Hematopoietic multipotent progenitor cell (in vitro differentiated cells): Measurements from ENCODE around the gene VSX2. TPM values are rescaled to one million over a fixed set of nuclear protein-coding genes. Genes with fewer than 3 reads are reported as not detected.
"Not testable (repeated sequence)": the region's sequence is repeated elsewhere in the genome, so short reads cannot be mapped to it uniquely, and the experiment has no call there.

Experiments used
- DNase-seq, 3 donors: peaks; one replicate each; pipeline ENCODE4 v3.0.0-alpha.2; 2011 to 2015; ENCODE audit warnings: low read depth in 2 of 3, low spot score in 2 of 3
- total RNA-seq: library from RNA; depleted of rRNA; stranded (reverse); fragments of >200 nt; gene quantifications from one replicate; pipeline ENCODE4 v1.2.3, GENCODE V29; 2012

VSX2 gene
- total RNA-seq, 1 donor, result under 0.01 TPM

DNA sequence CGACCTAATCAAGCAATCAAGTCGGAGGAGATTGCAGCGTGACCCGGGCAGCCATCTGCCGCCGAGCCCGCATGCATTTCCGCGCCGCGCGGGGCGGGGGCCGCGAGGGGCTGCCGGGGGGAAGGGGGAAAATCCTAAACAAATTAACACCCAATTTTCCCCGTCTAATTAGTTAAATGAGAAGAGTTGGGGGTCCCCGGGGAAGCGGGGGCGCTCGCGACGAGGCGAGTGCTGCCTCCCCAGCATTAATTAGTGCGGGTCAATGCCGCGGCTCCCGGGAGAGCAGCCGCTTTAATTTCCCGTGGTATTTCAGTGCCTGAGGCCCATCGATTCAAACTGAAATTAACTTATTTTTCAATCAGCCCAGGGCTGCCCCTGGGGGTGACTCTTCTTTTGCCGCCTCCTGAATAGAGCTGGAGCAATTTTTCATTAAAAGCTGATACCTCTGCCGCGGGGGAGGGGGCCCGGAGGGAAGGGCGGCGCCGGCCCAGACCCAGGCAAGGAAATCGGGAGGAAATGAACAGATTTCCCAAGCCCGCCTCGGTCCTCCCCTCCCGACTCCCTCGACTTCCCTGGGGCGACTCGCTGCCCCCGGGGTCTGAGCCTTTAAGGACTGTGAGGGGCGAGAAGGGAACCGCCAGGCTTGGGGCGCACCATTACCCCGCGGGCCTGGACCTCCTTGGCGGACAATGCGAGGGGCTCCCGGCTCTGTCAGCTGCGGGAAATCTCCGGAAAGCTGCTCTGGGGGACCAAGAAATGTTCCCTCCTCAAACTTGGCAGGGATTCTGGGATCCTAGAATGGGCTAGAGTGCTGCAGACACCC is 18.9 kb downstream of the VSX2 start:
- no peak for DNase-seq

DNA sequence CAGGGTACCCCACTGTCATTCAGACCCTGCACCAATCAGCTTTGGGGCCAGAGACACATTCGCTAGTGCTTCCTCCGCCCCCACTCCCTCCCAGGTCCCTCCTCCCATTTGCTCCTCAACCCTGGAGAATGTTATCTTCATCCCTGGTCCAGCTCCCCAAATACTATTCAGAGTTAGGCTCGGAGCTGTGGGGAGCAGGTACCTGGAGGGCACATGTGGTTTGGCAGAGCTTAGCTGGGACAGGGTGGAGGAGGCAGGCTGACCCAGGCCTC is 19.5 kb downstream of the VSX2 start:
- no peak for DNase-seq

DNA sequence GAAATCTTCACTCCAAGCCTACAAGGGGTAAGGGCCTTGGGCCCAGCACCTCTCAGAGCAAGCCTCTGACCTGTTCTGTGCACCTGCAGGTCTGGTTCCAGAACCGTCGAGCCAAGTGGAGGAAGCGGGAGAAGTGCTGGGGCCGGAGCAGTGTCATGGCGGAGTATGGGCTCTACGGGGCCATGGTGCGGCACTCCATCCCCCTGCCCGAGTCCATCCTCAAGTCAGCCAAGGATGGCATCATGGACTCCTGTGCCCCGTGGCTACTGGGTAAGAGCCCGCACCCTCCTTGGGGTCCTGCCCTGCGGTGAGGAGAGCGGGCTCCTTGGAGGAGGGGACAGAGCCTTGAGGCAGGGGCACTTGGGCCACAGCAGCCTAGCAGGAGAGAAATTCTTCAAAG is 20.3 kb downstream of the VSX2 start:
- no peak for DNase-seq

DNA sequence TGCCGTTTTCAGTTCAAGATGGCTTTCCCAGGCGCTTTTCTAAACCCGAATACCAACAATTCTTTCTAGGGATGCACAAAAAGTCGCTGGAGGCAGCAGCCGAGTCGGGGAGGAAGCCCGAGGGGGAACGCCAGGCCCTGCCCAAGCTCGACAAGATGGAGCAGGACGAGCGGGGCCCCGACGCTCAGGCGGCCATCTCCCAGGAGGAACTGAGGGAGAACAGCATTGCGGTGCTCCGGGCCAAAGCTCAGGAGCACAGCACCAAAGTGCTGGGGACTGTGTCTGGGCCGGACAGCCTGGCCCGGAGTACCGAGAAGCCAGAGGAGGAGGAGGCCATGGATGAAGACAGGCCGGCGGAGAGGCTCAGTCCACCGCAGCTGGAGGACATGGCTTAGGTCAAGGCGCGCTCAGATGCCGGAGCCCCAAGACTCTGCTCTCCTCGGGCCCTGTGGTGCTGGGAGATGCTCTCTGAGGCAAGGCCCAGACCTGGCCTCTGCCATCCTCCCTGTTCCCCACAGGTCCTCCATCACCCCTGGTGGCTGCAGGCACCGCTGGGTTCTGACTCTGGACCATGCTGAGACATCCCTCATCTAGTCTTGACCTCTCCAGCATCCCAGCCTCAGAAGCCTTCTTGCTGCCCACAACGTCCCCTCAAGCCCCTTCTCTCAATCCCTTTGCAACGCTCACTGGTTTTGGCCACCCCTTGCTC is 21.4 kb downstream of the VSX2 start:
- DNase-seq, result no peak

DNA sequence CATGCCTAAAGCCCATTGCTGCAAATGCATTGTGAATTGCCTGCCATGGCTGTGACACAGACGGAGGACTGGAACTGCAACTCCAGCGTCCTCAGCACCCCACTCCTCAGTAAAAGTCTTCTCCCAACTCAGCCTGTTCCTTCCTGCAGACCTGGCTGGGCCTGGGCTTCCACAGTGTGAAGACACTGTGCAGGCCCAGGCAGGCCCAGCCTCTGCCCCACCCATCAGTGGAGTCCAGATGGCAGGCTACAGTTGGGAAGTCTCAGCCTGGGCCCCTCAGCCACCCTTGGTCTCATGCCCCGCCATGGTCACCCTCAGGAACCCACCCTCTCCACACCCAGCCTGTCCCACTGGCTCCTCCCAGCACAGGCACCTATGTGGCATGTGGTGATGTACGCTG is 22.0 kb downstream of the VSX2 start:
- no peak for DNase-seq

DNA sequence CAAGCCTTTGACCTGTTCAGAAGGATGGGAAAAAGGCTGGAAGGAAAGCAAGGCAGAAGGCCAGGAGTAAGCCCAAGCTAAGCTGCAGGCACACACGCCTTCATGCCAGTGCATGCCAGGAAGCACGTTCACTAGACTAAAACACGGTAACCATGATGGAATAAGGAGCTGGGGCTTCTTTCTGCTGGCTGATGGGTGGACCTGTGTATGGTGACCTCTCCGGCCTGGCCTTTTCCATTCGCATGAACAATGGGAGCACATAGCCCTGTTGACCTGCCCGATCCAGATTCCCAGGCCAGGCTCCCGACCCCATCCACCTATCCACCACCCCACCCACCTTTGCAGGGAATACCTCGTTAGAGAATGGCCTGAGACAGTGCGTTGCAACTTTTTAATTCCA is 22.8 kb downstream of the VSX2 start:
- no peak for DNase-seq

DNA sequence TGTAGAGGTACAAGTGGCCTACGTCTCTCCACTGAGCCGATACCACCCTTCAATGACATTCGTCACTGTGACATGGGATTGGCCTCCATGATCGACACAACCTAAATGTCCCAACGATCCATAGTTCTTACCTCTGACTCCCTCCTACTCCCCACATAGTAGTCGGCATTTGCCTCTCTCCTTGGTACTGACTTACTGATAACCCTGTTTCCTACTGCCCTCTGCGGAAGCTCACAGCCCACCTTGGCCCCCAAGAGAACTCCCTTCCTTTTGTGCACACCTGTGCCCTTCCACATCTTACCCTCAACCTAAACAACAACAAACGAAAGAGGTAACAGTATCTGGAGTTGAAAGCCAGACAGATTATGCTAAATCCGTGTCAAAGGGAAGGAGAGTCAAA is 23.9 kb downstream of the VSX2 start:
- no peak for DNase-seq

DNA sequence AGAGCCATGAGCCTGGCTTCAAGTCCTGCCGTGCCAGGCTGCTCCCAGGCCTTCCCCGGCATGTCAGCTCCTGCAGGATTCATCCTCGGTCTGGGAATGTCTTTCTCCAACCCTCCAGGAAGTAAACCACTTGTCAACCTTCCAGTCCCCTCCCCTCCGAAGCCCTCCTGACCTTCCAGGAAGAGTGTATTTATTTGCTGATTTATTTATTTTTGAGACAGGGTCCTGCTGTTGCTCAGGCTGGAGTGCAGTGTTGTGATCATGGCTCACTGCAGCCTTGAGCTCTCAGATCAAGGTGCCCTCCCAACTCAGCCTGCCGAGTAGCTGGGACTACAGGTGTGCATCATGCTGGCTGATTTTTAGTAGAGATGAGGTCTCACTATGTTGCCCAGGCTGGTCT is 24.7 kb downstream of the VSX2 start:
- DNase-seq, result no peak

DNA sequence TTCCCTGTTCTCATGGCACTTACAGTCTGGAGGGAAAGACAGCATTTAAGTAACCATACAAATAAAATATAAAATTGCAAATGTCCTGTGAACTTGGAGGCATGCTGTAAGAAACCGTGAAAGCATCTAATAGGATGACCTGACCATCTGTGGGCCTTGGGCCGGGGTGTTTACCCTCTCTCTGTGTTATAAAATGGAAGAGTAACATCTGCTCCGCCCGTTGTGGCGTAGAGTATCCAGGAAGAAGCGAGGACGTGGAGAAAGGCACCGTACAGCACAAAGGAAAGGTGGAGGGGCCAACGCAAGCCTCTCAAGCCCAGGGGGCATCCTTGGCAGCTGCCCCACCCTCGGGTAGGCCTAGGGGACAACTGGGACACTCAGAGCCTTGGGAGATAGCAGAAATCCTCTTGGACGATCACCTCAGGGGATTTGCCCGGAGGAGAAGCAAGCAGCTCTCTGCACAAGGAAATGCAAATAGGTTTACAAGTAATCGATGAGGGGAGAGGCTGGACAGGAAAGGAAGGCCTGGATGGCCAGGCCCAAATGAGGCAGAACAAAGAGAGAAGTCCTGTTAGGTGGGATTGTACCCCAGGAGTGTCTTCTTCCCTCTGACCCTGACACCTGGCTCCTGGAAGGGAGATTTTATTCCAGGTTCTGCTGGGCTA is 26.2 kb downstream of the VSX2 start:
- no peak for DNase-seq

DNA sequence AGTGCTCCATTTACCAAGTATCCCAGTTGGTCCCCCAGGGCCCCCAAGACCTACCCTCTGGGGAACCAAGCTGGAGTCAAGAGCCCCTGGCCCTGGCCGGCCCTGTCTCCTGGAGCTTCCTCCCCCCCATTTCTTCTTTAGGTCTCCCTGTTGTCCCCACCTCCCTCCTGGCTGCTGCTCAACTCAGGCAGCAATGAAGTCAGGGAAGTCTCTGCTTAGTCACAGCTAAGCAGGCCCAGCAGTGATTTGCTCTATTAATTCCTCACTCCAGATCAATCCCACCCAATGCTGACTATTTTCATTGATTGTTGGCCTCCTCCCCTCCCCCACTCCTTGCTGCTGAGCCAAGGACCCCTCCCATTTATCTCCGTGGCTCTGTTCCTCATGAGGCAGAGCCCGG is 28.3 kb downstream of the VSX2 start:
- DNase-seq, result no peak

DNA sequence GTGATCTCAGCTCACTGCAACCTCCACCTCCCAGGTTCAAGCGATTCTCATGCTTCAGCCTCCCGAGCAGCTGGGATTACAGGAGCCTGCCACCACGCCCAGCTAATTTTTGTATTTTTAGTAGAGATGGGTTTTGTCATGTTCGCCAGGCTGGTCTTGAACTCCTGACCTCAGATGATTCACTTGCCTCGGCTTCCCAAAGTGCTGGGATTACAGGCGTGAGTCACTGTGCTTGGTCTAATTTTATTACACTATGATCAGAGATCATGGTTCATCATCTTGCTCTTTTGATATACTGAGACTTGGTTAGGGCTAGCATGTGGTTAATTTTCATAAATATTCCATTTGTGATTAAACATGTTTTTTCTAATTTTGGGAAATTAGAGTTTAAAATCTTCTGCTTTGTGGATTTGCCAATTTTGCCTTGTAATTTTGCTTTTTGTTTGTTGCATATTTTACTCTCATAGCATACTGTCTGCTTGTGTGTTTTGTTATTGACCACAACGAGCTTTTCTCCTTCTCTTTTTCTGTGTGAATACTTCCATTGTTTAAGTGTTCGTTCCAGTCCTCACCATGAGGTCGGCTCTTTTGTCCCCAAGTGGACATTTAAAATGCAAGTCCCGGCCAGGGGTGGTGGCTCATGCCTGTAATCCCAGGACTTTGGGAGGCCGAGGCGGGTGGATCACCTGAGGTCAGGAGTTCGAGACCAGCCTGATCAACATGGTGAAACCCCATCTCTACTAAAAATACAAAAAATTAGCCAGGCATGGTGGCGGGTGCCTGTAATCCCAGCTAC is 31.3 kb downstream of the VSX2 start:
- not testable (repeated sequence) for DNase-seq

DNA sequence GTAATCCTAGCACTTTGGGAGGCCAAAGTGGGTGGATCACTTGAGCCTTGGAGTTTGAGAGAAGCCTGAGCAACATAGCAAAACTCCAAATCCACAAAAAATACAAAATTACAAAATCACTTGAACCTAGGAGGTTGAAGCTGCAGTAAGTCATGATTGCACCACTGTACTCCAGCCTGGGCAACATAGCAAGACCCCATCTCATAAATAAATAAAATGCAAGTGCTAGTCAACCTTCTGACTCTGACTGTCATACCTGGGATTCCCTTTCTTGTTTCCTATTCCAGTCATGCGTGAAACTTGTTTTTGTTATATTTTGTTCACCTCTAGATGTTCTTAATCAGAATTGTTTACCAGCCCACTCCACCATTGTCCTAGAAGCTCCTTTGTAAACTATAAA is 32.1 kb downstream of the VSX2 start:
- DNase-seq, result no peak

DNA sequence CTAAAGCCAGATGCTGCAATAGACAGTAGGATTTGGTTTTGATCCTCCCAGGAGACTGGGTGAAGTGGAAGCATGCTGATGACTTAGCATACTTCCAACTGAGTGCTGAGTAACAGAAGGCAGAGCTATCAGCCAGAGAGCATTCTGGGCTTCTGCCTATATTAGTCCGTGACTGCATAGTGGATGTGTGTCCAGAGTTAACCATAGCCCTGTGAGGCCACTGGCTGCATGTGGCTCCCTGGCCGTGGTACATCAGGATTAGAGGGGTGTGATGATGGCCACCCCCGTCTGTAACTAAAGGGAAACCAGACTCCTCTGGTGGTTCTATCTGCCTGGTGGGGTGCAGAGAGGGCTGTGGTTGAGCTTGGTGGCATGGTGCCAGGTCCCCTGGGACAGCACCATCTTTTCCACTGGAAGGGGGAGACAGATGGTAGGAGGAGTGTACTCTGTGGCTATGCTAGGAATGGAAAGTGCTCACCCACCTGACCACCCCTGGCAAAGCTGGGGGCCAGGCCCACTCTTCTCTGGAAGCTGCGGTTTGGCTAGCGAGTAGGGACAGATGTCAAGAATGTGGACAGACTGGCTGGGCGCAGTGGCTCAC is 36.1 kb downstream of the VSX2 start:
- peak in 1 of 3 donors; percentile 60 for DNase-seq

DNA sequence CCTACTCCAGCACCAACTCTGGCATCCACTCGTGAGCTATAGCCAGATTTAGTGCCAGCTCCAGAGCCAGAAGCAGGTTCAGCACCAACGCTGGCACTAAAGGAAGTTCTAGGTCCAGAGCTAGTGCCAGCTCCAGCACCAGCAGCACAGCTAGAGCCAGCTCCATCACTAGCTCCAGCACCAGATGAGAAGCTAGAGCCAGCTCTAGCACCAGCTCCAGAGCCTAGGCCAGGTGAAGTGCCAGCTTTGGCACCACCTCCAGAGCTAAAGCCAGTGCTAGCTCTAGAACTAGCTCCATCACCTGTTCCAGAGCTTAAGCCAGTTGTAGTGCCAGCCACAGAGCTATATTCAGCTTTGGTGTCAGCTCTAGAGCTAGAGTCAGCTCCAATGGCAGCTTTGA is 38.8 kb downstream of the VSX2 start:
- DNase-seq, result no peak

DNA sequence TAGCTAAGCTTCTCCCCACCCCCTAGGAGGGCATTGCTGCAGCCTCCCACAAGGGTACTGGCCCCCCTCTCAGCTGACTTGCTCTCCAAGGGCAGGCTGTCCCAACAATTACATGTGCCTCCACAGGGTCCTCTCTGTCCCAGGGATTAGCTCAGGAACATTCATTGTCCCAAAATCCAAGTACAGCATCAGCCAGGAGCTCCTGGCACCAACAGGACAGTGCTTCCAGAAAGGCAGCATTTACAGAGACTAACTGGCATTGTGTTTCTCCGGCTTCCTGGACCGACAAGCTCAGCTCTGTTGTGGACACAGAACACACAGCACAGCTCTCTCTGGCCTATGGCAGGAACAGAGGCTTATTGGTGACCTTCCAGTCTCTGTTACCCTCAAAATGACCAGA is 41.8 kb downstream of the VSX2 start:
- DNase-seq, result no peak

DNA sequence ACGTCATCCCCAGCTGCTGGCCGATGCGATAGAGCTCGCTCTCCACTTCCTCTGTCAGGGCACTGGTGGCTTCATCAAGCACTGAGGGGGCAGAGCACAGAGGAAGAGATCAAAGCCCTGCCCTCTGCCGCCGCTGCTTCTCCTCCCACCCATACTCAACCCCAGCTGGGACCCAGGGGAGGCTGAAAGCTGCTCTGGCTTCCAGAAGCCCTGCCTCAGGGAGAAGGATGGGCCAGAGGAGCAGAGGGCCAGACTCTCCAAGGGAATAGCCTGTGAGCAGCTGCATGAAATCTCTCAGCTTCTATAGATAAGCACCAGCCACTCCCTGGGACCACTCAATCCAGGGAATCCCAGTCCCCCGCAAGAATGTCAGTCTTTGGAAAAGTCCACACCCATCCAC is 47.5 kb downstream of the VSX2 start:
- DNase-seq, result no peak

DNA sequence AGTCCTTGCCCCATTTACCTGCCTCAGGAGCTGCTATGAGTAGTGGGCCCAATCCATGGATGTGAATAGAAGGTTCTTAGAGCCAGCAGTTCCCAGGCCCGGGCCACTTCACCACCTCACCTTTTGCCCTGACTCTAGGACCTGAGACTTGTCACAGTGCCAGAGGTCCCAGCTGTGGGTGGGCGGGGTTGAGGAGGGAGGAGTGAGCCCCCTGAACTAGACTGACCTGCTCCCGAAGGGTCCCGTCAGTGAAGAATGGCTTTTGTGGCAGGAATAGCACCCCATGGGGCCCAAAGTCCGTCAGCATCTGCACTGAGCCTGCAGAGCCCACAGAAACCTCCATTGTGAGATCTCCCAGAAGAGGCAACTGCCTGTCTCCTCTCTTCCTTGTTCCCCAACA is 50.6 kb downstream of the VSX2 start:
- no peak for DNase-seq

DNA sequence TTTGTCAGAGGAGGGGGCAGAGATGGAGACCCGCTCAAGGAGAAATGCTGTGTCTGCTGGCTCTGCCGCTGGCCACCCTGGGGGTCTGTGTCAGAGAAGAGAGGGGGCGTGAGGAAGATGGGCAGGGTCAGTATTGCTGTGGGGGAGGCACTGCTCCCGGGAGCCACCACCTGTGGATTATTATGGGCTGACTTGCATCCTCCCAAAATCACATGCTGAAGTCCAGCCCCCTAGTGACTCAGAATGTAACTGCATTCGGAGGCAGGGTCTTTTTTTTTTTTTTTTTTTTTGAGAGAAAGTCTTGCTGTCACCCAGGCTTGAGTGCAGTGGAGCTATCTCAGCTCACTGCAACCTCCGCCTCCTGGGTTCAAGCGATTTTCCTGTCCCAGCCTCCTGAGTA is 51.2 kb downstream of the VSX2 start:
- peak in 1 of 3 donors; percentile 29 for DNase-seq

DNA sequence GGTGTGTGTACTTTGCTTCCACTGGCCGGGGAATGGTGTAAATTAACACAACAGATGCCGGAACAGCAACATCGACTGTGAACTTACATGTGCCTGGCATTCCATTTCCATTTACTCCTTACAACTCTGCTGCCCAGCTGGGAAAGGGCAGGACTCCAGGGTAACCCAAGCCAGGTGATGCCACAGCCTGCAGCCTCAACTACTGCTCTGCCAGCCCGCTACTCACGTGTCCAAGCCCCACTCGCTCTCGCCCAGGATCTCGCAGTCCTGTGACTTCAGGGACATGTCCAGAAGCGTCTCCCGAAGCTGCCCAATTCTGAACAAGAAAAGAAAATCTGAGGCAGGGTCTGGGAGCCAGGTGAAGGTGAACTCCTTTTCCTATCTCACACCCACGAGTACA is 52.8 kb downstream of the VSX2 start:
- no peak for DNase-seq

DNA sequence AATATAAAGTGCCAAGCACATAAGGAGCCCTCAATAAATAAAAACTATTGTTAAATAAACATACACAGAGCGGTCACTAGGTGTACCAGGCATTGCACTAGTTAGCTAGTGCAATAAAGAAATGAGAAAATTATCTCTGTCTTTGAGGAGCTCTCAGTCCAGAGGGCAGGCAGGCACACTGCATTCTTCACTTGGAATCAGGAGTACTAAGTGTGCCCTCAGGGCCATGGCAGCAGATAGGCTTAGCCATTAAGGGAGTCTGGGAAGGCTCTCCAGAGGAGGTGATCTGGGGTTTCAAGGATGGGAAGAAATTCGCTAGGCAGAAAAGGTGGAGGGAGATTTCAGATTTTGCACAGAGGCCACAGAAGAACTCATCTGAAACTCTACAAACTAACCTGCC is 54.4 kb downstream of the VSX2 start:
- no peak for DNase-seq

DNA sequence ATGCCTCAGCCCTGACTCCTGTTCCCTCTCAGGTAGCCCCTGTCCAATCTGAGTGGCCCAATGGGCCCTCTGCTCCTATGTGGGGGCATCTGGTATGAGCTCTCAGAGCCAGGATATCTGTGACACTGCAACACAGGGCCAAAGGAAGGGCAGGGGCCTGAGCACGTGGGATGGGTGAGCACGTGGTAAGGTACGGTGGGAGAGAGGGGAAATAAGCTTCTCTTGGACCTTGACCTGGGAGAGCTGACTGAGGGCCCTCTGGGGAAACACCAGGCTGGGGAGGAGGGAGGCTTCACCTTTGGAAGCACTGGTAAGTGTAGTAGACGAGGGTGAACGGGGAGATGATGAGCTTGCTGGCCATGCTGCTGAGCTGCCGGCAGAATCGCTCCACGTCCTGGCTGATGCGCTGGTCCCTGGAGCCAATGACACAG is 56.8 kb downstream of the VSX2 start:
- no peak for DNase-seq
